ENCODE data around the gene DDX5.

DNA sequence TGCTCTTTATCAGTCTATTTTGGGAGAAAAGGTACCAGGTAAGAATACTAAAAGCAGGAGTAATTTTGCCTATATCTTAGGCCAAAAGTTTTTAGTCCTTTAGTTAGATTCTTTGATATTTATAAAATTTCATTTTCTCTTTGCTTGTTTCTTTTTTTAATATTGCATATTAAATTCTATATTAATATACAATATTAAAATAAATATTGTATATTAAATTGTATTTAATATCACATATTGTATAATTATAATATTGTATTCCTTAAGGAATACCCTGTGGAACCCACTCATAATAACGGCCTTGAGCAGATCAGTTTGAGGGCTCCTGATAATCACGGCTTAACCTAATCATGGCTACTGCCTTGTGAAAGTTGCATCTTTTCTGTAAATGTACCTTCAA, 2.6 kb upstream of the DDX5 start:
- TF ChIP-seq ARNTL (CRISPR knock-in tag; IDR thresholded peaks at IDR 0.05; ENCODE audit: borderline replicate concordance, low read depth), result no peak
- TF ChIP-seq, protein P1, sequence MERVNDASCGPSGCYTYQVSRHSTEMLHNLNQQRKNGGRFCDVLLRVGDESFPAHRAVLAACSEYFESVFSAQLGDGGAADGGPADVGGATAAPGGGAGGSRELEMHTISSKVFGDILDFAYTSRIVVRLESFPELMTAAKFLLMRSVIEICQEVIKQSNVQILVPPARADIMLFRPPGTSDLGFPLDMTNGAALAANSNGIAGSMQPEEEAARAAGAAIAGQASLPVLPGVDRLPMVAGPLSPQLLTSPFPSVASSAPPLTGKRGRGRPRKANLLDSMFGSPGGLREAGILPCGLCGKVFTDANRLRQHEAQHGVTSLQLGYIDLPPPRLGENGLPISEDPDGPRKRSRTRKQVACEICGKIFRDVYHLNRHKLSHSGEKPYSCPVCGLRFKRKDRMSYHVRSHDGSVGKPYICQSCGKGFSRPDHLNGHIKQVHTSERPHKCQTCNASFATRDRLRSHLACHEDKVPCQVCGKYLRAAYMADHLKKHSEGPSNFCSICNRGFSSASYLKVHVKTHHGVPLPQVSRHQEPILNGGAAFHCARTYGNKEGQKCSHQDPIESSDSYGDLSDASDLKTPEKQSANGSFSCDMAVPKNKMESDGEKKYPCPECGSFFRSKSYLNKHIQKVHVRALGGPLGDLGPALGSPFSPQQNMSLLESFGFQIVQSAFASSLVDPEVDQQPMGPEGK (CRISPR knock-in tag; IDR thresholded peaks at IDR 0.05; ENCODE audit: borderline replicate concordance), result no peak
